ENCODE data around the gene RTN4RL2.
"Not testable (repeated sequence)": the region's sequence is repeated elsewhere in the genome, so short reads cannot be mapped to it uniquely, and the experiment has no call there.

RTN4RL2 gene

GRCh38 chr11:57432714-57433163 is 27.6 kb upstream of the RTN4RL2 start:
- peak; percentile 44 for DNase-seq (ENCODE audit: low spot score)

GRCh38 chr11:57434640-57435546 is 25.4 kb upstream of the RTN4RL2 start:
- DNase-seq (ENCODE audit: low spot score): peak; percentile 79

- no peak for DNase-seq (ENCODE audit: low spot score)
Measured at GRCh38 chr11:57436031-57436430, 24.3 kb upstream of the RTN4RL2 start.

GRCh38 chr11:57438345-57439285 is 21.7 kb upstream of the RTN4RL2 start:
- DNase-seq (ENCODE audit: low spot score): no peak

- DNase-seq (ENCODE audit: low spot score): no peak
Measured at GRCh38 chr11:57439786-57440185, 20.5 kb upstream of the RTN4RL2 start.

- no peak for DNase-seq (ENCODE audit: low spot score)
Measured at GRCh38 chr11:57440744-57441414, 19.4 kb upstream of the RTN4RL2 start.

GRCh38 chr11:57444362-57445121 is 15.8 kb upstream of the RTN4RL2 start:
- DNase-seq (ENCODE audit: low spot score): no peak

- DNase-seq (ENCODE audit: low spot score): not testable (repeated sequence)
Measured at GRCh38 chr11:57445122-57445394, 15.3 kb upstream of the RTN4RL2 start.

- no peak for DNase-seq (ENCODE audit: low spot score)
Measured at GRCh38 chr11:57446055-57446454, 14.3 kb upstream of the RTN4RL2 start.

- no peak for DNase-seq (ENCODE audit: low spot score)
Measured at GRCh38 chr11:57453543-57454177, 6.7 kb upstream of the RTN4RL2 start.

GRCh38 chr11:57456960-57457642 is 3.2 kb upstream of the RTN4RL2 start:
- peak; percentile 80 for DNase-seq (ENCODE audit: low spot score)

- no peak for DNase-seq (ENCODE audit: low spot score)
Measured at GRCh38 chr11:57457643-57458023, 2.7 kb upstream of the RTN4RL2 start.

GRCh38 chr11:57458060-57458409 is 2.3 kb upstream of the RTN4RL2 start:
- DNase-seq (ENCODE audit: low spot score): peak; percentile 28

GRCh38 chr11:57458410-57459163 is 1.7 kb upstream of the RTN4RL2 start:
- DNase-seq (ENCODE audit: low spot score): peak; percentile 19

- DNase-seq (ENCODE audit: low spot score): no peak
Measured at GRCh38 chr11:57459164-57460021, 935 bp upstream of the RTN4RL2 start.

GRCh38 chr11:57460758-57461749 is 726 bp downstream of the RTN4RL2 start:
- DNase-seq (ENCODE audit: low spot score): no peak

- DNase-seq (ENCODE audit: low spot score): no peak
Measured at GRCh38 chr11:57461841-57462489, 1.6 kb downstream of the RTN4RL2 start.

Data from kidney tubule cell (primary cell).